C4-2B (cell line): ENCODE measurements around the gene PAN3.

Experiments used
- ZFX ChIP-seq: fragments of 450-650 bp; IDR thresholded peaks from 2 replicates; pipeline ENCODE4 v1.6.1; 2017
- TF ChIP-seq, protein P1 (sequence below): fragments of 450-650 bp; conservative IDR thresholded peaks from 2 replicates; pipeline ENCODE4 v1.5.1; 2017; ENCODE audit warnings: mild to moderate bottlenecking

DNA sequence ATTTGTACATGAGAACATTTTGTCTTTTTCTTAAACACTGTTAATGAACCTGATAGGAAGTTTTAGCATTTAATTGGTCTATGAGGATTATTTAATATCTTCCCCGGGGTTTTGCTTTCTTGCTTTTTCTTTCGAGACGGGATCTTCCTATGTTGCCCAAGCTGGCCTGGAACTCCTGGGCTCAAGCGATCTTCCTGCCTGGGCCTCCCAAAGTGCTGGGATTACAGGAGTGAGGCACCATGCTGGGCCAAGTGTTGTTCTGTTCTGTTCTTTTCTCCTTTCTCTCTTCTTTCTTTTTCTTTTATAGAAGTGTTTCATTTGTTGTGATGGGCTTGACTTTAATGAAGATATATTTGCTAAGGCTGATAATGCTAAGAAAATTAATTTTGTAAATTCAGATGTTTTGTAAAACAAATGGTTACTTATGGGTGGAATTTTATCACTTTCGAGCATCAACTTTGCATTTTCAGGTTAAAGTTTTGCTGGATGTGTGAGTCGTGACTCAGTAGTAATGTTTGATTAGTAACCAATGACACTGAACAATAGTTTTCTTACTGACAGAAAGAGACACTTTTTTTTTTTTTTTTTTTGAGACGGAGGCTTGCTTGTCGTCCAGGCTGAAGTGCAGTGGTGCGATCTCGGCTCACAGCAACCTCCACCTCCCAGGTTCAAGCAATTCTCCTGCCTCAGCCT is 2.2 kb downstream of the PAN3 start:
- TF ChIP-seq, protein P1, sequence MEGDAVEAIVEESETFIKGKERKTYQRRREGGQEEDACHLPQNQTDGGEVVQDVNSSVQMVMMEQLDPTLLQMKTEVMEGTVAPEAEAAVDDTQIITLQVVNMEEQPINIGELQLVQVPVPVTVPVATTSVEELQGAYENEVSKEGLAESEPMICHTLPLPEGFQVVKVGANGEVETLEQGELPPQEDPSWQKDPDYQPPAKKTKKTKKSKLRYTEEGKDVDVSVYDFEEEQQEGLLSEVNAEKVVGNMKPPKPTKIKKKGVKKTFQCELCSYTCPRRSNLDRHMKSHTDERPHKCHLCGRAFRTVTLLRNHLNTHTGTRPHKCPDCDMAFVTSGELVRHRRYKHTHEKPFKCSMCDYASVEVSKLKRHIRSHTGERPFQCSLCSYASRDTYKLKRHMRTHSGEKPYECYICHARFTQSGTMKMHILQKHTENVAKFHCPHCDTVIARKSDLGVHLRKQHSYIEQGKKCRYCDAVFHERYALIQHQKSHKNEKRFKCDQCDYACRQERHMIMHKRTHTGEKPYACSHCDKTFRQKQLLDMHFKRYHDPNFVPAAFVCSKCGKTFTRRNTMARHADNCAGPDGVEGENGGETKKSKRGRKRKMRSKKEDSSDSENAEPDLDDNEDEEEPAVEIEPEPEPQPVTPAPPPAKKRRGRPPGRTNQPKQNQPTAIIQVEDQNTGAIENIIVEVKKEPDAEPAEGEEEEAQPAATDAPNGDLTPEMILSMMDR = no peak
- TF ChIP-seq ZFX = no peak
